KG1 (cell line): ENCODE measurements around the gene PCNT.
A peak's percentile ranks its signal among the peaks of the same experiment; 100 is the strongest.
"Not testable (repeated sequence)": the region's sequence is repeated elsewhere in the genome, so short reads cannot be mapped to it uniquely, and the experiment has no call there.

ENCODE experiments used
- DNase-seq: peaks from one replicate; lab custom pipeline; 2025; lab: John Stamatoyannopoulos, UW

Gene PCNT

GRCh38 chr21:46304437-46304836 is 19.5 kb upstream of the PCNT start:
- DNase-seq = no peak

- no peak for DNase-seq
These were observed 19.0 kb upstream of the PCNT start for GRCh38 chr21:46304955-46305354.

- DNase-seq = no peak
These were observed 16.3 kb upstream of the PCNT start for GRCh38 chr21:46307625-46308024.

- no peak for DNase-seq
These were observed 15.5 kb upstream of the PCNT start for GRCh38 chr21:46308431-46308830.

- not testable (repeated sequence) for DNase-seq
These were observed 13.7 kb upstream of the PCNT start for GRCh38 chr21:46310260-46310659.

- DNase-seq = no peak
These were observed 12.4 kb upstream of the PCNT start for GRCh38 chr21:46311568-46311967.

GRCh38 chr21:46312949-46313348 is 11.0 kb upstream of the PCNT start:
- no peak for DNase-seq

- DNase-seq = no peak
These were observed 9.4 kb upstream of the PCNT start for GRCh38 chr21:46314441-46315020.

- no peak for DNase-seq
These were observed 7.1 kb upstream of the PCNT start for GRCh38 chr21:46316708-46317324.

GRCh38 chr21:46317710-46318463 is 6.1 kb upstream of the PCNT start:
- no peak for DNase-seq

GRCh38 chr21:46318464-46318845 is 5.5 kb upstream of the PCNT start:
- DNase-seq = no peak

GRCh38 chr21:46319186-46319585 is 4.8 kb upstream of the PCNT start:
- no peak for DNase-seq

- DNase-seq = no peak
These were observed 3.6 kb upstream of the PCNT start for GRCh38 chr21:46320331-46320801.

GRCh38 chr21:46322351-46323226 is 1.4 kb upstream of the PCNT start:
- DNase-seq = no peak

GRCh38 chr21:46323227-46323709 is 688 bp upstream of the PCNT start:
- no peak for DNase-seq

- peak; percentile 75 for DNase-seq
These were observed 575 bp downstream of the PCNT start for GRCh38 chr21:46324390-46325072.

- no peak for DNase-seq
These were observed 1.3 kb downstream of the PCNT start for GRCh38 chr21:46325073-46325912.

- no peak for DNase-seq
These were observed 2.3 kb downstream of the PCNT start for GRCh38 chr21:46326110-46326703.

- no peak for DNase-seq
These were observed 3.8 kb downstream of the PCNT start for GRCh38 chr21:46327711-46328110.

GRCh38 chr21:46328151-46328550 is 4.2 kb downstream of the PCNT start:
- DNase-seq = no peak
